Activated T-helper 9 cell treated with anti-CD3 and anti-CD28 coated beads, Interleukin-2, amount 50 U/mL, for 16 hours (primary cell): ENCODE measurements around the gene RNF19B.
"Not testable (repeated sequence)": the region's sequence is repeated elsewhere in the genome, so short reads cannot be mapped to it uniquely, and the experiment has no call there.

Experiments
- DNase-seq: peaks from one replicate; pipeline ENCODE4 v3.0.0-alpha.2; 2020; ENCODE audit warnings: low read depth

The RNF19B gene

GRCh38 chr1:32964461-32965250 lies at the start of gene RNF19B:
Gene RNF19B (minus strand): TSS chr1:32964809. CDS start chr1:32964685, 124 bp downstream.
- DNase-seq = peak; percentile 94

- DNase-seq = no peak
These were observed 49.2 kb upstream of the RNF19B start for GRCh38 chr1:33013791-33014190.

GRCh38 chr1:33012165-33012564 lies 47.6 kb upstream of the RNF19B start:
- DNase-seq = no peak

GRCh38 chr1:33010932-33011731 lies 46.5 kb upstream of the RNF19B start:
- DNase-seq = no peak

GRCh38 chr1:33009561-33009960 lies 45.0 kb upstream of the RNF19B start:
- DNase-seq = no peak

- no peak for DNase-seq
These were observed 43.7 kb upstream of the RNF19B start for GRCh38 chr1:33008051-33008914.

GRCh38 chr1:33007190-33008050 lies 42.8 kb upstream of the RNF19B start:
- DNase-seq = no peak

- no peak for DNase-seq
These were observed 41.3 kb upstream of the RNF19B start for GRCh38 chr1:33005838-33006421.

- no peak for DNase-seq
These were observed 40.7 kb upstream of the RNF19B start for GRCh38 chr1:33005117-33005837.

- no peak for DNase-seq
These were observed 40.0 kb upstream of the RNF19B start for GRCh38 chr1:33004613-33005012.

GRCh38 chr1:33003657-33004056 lies 39.0 kb upstream of the RNF19B start:
- DNase-seq = no peak

- DNase-seq = no peak
These were observed 37.4 kb upstream of the RNF19B start for GRCh38 chr1:33002006-33002405.

GRCh38 chr1:33001282-33001681 lies 36.7 kb upstream of the RNF19B start:
- no peak for DNase-seq

GRCh38 chr1:33000427-33001026 lies 35.9 kb upstream of the RNF19B start:
- DNase-seq = no peak

GRCh38 chr1:32998997-32999396 lies 34.4 kb upstream of the RNF19B start:
- no peak for DNase-seq

- DNase-seq = no peak
These were observed 33.5 kb upstream of the RNF19B start for GRCh38 chr1:32998064-32998463.

- DNase-seq = no peak
These were observed 32.8 kb upstream of the RNF19B start for GRCh38 chr1:32997381-32997891.

GRCh38 chr1:32993324-32993636 lies 28.7 kb upstream of the RNF19B start:
- DNase-seq = not testable (repeated sequence)

- peak; percentile 40 for DNase-seq
These were observed 28.1 kb upstream of the RNF19B start for GRCh38 chr1:32992489-32993323.
